Measurements from ENCODE around the gene CCDC188. TPM values are rescaled to one million over a fixed set of nuclear protein-coding genes. Genes with fewer than 3 reads are reported as not detected.

Gene CCDC188
- total RNA-seq, 1 experiment from 2014 or later = not detected

DNA sequence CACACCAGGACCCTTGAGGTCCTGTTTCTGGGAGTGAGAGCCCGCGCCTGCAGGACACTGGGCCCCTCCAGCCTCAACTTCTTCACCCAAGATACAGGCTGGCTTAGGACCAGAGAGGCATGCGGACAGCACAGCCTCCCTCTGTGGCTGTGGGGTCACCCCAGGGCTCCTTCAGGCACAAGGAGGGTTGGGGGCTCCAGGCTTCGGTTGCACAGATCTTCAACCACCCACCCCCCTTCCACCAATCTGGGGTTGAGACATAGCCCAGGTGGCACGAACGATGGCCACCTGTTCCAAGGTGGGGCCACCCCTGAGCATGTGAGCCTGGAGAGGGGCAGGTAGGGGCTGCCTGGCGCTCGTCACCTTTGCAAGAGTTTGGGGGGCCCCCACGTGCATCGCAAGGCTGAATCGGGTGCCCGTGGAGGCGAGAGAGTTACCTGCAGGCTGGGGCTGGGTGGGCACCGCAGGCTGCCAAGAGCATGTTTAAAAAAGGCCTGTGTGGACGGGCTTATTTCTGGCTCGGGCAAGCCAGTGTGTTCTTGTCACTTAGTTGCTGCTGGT lies 18.1 kb downstream of the CCDC188 start (continued):
- TF ChIP-seq, protein P1, sequence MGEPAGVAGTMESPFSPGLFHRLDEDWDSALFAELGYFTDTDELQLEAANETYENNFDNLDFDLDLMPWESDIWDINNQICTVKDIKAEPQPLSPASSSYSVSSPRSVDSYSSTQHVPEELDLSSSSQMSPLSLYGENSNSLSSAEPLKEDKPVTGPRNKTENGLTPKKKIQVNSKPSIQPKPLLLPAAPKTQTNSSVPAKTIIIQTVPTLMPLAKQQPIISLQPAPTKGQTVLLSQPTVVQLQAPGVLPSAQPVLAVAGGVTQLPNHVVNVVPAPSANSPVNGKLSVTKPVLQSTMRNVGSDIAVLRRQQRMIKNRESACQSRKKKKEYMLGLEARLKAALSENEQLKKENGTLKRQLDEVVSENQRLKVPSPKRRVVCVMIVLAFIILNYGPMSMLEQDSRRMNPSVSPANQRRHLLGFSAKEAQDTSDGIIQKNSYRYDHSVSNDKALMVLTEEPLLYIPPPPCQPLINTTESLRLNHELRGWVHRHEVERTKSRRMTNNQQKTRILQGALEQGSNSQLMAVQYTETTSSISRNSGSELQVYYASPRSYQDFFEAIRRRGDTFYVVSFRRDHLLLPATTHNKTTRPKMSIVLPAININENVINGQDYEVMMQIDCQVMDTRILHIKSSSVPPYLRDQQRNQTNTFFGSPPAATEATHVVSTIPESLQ (CRISPR knock-in tag; IDR thresholded peaks at IDR 0.05) = no peak
- no peak for TF ChIP-seq ZNF138 (CRISPR knock-in tag; conservative IDR thresholded peaks at IDR 0.05)
- no peak for TF ChIP-seq FOXP1 (CRISPR knock-in tag; IDR thresholded peaks at IDR 0.05; ENCODE audit: borderline replicate concordance)
- TF ChIP-seq ZNF317 (CRISPR knock-in tag; IDR thresholded peaks at IDR 0.05; ENCODE audit: borderline replicate concordance, low read depth) = no peak

DNA sequence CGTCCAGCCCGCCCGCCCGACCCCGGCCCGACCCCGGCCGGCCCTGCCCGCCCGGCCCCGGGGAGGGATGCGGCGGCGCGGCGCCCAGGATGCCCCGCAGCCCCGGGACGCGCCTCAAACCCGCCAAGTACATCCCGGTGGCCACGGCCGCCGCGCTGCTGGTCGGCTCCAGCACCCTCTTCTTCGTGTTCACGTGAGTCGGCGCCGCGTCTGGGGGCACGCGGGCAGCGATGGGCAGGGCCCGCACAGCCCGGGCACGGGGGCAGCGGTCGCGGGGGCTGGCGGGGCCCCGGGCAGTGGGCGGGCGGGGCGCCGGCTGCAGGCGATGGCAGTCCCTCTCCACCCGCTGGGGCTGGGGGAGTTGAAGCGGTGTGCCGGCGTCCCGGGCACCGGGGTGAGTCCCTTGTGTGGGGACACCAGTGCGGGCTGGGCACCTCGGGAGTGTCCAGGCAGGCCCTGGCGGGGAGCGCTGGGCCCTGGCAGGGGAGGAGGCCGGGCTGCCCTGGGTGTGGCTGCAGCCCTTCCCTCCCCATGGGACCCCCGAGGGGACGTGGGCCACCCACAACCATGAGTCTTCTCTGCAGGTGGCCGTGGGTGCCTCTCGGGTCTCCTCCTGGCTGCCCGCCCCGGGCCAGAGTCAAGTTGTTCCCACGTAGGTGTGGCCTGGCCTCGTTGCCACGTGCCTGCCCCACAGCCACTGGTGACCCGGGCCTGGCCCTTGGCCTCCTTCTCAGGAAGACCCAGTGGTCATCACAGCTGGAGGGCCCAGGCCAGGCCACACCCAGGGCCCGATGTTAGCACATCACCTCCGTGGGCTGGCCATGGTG lies 18.8 kb downstream of the CCDC188 start:
- DNase-seq (ENCODE audit: low spot score) (no peak), ATAC-seq (no peak)
- TF ChIP-seq SP1 (CRISPR knock-in tag; conservative IDR thresholded peaks at IDR 0.05) (no peak), ETV6 (CRISPR knock-in tag; IDR thresholded peaks at IDR 0.05) (no peak), ZNF396 (CRISPR knock-in tag; IDR thresholded peaks at IDR 0.05; ENCODE audit: borderline replicate concordance) (no peak), ELF4 (CRISPR knock-in tag; IDR thresholded peaks at IDR 0.05; ENCODE audit: low read depth) (no peak), ZNF423 (CRISPR knock-in tag; IDR thresholded peaks at IDR 0.05) (no peak), SOX15 (CRISPR knock-in tag; IDR thresholded peaks at IDR 0.05) (no peak), NR3C1 (CRISPR knock-in tag; conservative IDR thresholded peaks at IDR 0.05; ENCODE audit: low read depth) (no peak), TCF7 (CRISPR knock-in tag; IDR thresholded peaks at IDR 0.05; ENCODE audit: low read depth) (no peak)
- TF ChIP-seq, protein P2, sequence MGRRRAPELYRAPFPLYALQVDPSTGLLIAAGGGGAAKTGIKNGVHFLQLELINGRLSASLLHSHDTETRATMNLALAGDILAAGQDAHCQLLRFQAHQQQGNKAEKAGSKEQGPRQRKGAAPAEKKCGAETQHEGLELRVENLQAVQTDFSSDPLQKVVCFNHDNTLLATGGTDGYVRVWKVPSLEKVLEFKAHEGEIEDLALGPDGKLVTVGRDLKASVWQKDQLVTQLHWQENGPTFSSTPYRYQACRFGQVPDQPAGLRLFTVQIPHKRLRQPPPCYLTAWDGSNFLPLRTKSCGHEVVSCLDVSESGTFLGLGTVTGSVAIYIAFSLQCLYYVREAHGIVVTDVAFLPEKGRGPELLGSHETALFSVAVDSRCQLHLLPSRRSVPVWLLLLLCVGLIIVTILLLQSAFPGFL (CRISPR knock-in tag; IDR thresholded peaks at IDR 0.05; ENCODE audit: borderline replicate concordance) = no peak
- TF ChIP-seq, protein P3, sequence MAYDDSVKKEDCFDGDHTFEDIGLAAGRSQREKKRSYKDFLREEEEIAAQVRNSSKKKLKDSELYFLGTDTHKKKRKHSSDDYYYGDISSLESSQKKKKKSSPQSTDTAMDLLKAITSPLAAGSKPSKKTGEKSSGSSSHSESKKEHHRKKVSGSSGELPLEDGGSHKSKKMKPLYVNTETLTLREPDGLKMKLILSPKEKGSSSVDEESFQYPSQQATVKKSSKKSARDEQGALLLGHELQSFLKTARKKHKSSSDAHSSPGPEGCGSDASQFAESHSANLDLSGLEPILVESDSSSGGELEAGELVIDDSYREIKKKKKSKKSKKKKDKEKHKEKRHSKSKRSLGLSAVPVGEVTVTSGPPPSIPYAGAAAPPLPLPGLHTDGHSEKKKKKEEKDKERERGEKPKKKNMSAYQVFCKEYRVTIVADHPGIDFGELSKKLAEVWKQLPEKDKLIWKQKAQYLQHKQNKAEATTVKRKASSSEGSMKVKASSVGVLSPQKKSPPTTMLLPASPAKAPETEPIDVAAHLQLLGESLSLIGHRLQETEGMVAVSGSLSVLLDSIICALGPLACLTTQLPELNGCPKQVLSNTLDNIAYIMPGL (CRISPR knock-in tag; IDR thresholded peaks at IDR 0.05) = no peak
- TF ChIP-seq, protein P4, sequence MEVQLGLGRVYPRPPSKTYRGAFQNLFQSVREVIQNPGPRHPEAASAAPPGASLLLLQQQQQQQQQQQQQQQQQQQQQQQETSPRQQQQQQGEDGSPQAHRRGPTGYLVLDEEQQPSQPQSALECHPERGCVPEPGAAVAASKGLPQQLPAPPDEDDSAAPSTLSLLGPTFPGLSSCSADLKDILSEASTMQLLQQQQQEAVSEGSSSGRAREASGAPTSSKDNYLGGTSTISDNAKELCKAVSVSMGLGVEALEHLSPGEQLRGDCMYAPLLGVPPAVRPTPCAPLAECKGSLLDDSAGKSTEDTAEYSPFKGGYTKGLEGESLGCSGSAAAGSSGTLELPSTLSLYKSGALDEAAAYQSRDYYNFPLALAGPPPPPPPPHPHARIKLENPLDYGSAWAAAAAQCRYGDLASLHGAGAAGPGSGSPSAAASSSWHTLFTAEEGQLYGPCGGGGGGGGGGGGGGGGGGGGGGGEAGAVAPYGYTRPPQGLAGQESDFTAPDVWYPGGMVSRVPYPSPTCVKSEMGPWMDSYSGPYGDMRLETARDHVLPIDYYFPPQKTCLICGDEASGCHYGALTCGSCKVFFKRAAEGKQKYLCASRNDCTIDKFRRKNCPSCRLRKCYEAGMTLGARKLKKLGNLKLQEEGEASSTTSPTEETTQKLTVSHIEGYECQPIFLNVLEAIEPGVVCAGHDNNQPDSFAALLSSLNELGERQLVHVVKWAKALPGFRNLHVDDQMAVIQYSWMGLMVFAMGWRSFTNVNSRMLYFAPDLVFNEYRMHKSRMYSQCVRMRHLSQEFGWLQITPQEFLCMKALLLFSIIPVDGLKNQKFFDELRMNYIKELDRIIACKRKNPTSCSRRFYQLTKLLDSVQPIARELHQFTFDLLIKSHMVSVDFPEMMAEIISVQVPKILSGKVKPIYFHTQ (CRISPR knock-in tag; IDR thresholded peaks at IDR 0.05) = no peak
- TF ChIP-seq, protein P5, sequence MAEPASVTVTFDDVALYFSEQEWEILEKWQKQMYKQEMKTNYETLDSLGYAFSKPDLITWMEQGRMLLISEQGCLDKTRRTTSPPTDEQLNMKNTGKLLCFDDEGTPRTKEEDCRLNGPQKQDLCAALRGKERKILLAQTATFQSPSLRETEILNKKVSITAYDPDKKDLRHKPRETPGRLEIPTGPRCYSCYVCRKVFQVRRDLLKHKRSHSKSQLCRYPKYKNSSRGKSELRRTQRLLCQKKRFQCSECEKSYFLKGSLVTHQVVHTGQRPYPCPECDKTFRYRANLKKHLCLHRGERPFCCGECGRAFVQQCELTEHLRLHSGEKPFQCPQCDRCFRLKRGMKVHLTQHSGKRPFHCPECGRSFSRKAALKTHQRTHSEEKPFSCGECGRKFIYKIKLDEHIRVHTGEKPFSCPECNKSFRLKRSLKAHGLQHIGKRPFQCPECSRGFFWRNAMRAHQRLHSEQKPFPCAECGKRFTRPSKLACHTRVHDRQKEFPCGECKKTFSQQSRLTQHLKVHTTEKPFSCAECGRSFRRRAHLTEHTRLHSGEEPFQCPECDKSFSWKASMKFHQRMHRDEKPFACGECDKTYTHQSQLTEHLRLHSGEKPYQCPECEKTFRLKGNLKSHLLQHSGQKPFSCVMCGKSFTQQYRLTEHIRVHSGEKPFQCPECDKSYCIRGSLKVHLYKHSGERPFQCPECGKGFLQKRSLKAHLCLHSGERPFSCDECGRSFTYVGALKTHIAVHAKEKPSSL (CRISPR knock-in tag; conservative IDR thresholded peaks at IDR 0.05) = no peak
- Mint-ChIP-seq H3K27me3 (ENCODE audit: low read depth) (no peaks in the 10 kb centered on the region), H3K4me3 (peak overlapping the region; percentile 62), H3K36me3 (peaks cover 8% of the 10 kb centered on the region), H3K4me1 (0 out of 2 replicates have a peak, but pooled peaks cover 6% of the 10 kb centered on the region), H3K27ac (no peak overlapping the region), H3K9me3 (no peaks in the 10 kb centered on the region)
- CTCF ChIA-PET = no interaction called here
- POLR2A ChIA-PET = no interaction called here

All from WTC11 (cell line).